ENCODE results near the gene SNAPC3.

The SNAPC3 gene

GRCh38 chr9:15498246-15498995, 75.7 kb downstream of the SNAPC3 start:
- no peak for DNase-seq

GRCh38 chr9:15499139-15499538, 76.5 kb downstream of the SNAPC3 start:
- no peak for DNase-seq

GRCh38 chr9:15501179-15501578, 78.5 kb downstream of the SNAPC3 start:
- DNase-seq, result no peak

GRCh38 chr9:15501803-15502202, 79.1 kb downstream of the SNAPC3 start:
- no peak for DNase-seq

DNA sequence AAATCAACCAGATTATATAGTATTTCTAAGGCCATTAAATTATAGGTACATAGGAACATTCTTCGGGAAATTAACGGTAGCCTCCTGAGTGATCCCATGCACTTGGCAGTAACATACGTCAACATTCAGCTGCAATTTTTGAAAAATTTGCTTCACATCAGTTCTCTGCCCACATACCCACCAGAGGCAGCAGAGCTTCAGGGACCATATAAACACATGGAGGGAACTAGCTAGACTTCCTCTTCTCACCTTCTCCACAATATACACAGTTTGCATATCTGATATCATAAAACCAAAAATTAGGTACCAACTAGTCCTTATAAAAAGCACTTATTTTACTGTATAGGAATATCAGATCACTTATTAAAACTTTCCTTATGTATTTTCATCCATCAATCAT, 83.2 kb downstream of the SNAPC3 start:
- no peak for DNase-seq

GRCh38 chr9:15509931-15510788, 87.5 kb downstream of the SNAPC3 start:
- DNase-seq, result no peak

DNA sequence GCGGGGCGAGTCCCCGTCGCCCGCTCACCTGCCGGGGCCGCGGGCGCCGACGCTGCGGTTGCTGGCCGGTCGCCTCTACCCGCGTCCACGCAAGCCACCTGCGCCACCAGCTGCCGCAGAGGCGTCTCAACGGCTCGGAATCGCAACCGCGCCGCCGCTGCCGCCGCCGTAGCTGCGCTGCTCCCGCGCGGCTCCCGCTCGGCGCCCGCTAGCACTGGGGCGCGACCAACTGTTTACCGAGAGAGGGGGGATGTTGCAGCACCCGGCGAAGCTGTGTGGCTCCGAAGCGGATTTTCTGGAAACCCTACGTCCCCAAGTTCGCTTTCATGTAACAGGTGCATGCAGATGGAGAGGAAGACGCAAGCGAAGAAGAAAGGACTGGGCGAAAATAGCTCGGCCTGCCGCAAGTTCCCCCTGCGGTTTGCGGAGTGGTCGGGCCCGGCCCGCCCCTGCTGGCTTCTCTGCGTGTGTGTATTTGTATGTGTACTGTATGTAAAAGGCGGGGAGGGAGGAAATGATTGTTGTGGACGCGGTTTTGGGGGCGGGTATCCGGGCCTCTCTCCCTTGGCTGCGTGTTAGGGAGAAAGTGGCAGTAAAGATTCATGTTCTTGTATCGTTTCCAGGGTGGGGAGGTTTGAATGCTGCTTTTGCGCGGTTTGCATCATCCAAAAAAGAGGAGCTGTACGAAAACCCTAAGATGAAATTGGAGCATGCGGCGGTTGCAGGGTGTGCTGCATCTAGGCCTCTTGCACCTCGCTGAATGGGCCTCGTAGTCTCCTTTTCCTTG, 88.3 kb downstream of the SNAPC3 start, which contains the start of gene PSIP1:
Gene PSIP1, minus strand, starts transcription at position 182 of the 787 bp plus-strand sequence. CDS start 782 bp downstream, outside the sequence.
- DNase-seq, result peak; percentile 81
